Ovary (tissue), 9 donors: ENCODE data around the gene HDAC9. TPM values are rescaled to one million over a fixed set of nuclear protein-coding genes. Genes with fewer than 3 reads are reported as not detected.

Experiments used
- DNase-seq, 5 donors: peaks; one replicate each; pipeline ENCODE4 v3.0.0-alpha.2; 2019 to 2020
- H3K27ac ChIP-seq, 2 donors: fragments of 200-600 bp; one replicate each; pipeline versions ENCODE4 v1.5.1 to v1.8.0; 2019 to 2022
- H3K27me3 ChIP-seq: fragments of 200-600 bp; one replicate; pipeline ENCODE4 v1.8.0; 2022
- H3K36me3 ChIP-seq: fragments of 200-600 bp; sonication (generic); one replicate; pipeline ENCODE4 v1.5.1; 2019
- H3K4me1 ChIP-seq: one replicate; pipeline ENCODE4 v1.8.1; 2013; ENCODE audit warnings: mild to moderate bottlenecking, moderate library complexity; ENCODE audit not compliant: insufficient read depth
- H3K4me3 ChIP-seq: fragments of 200-600 bp; sonication (generic); one replicate; pipeline ENCODE4 v1.5.1; 2017
- H3K9me3 ChIP-seq, 2 donors: fragments of 200-600 bp in 1 of 2; sonication (generic) in 1 of 2; one replicate each; pipeline versions ENCODE4 v1.5.1 to v1.8.1; 2013 to 2019; ENCODE audit warnings: mild to moderate bottlenecking in 1 of 2, moderate library complexity in 1 of 2
- CTCF ChIP-seq, 3 donors: fragments of 450-650 bp in 2 of 3; fragments of 200-600 bp in 1 of 3; IDR thresholded peaks; one replicate each; pipeline versions ENCODE4 v1.5.1 to v1.8.0; 2016 to 2022; ENCODE audit warnings: antibody characterized with exemption in 3 of 3, mild to moderate bottlenecking in 1 of 3
- EP300 ChIP-seq: sonication (generic); formaldehyde crosslinking; IDR thresholded peaks from one replicate; pipeline ENCODE4 v1.6.1; 2017; ENCODE audit warnings: antibody characterized with exemption
- POLR2A ChIP-seq: fragments of 450-650 bp; IDR thresholded peaks from one replicate; pipeline ENCODE4 v1.6.1; 2017; ENCODE audit warnings: antibody characterized with exemption, mild to moderate bottlenecking, moderate library complexity
- WGBS, 3 donors: extraction: QIAGEN DNeasy Blood & Tissue Kit in 1 of 3; methylation state at CpG; one replicate each; pipeline versions ENCODE4 v1.1.5 to v1.1.7; 2013 to 2017; 5-methylcytosine and 5-hydroxymethylcytosine counted together
- intact Hi-C, 4 donors: fragments of 100-400 bp; cut with DNase I; formaldehyde crosslinking; loops; one replicate each; pipeline versions ENCODE4 v1.11.0 to v1.15.1; 2022 to 2023
- polyA plus RNA-seq, 2 donors: library from polyadenylated mRNA; stranded (reverse); fragments of 200-250 nt in 1 of 2; fragments of 350-450 nt in 1 of 2; fragmentation: Illumina TruSeq in 1 of 2; extraction: RNeasy Lipid Tissue Mini Kit (QIAGEN cat#74804) in 1 of 2; gene quantifications; one replicate each; pipeline ENCODE4 v1.2.3, GENCODE V29; 2013 to 2014
- total RNA-seq, 7 donors: library from RNA; depleted of rRNA in 2 of 7; stranded (reverse); fragments of >200 nt in 2 of 7; fragmentation: NEBNext Ultra II Directional in 3 of 7; extraction: Animal tissue kit (Norgen Biotek cat#: 25700) in 3 of 7; gene quantifications; one replicate each; pipeline versions ENCODE4 v1.1.0 to v1.2.4, GENCODE V29; 2016 to 2023
- donor health status: DM: no; HTN: no; CAD: no; lungs with moderate emphysema.
- donor health status: DM: no; HTN: no; CAD: no.
- donor health status: Bipolar disorder and iron deficiency.
- donor health status: DM: yes; HTN: yes; CAD: no.
- donor health status: DM: no; HTN: no; CAD: no.
- donor health status: DM: yes; HTN: yes; CAD: no.

Gene HDAC9
- total and polyA plus RNA-seq, 9 donors: 1.7 to 22.3 (median 6.0) TPM

- whole genome bisulfite sequencing, 3 donors: 85 to 89% (median 88%) methylated on average over 4 of the region's 4 CpGs
- no peak for DNase-seq
- Histone ChIP-seq H3K9me3 (no peaks in the 10 kb centered on the region), H3K27me3 (no peaks in the 10 kb centered on the region), H3K4me3 (no peak overlapping the region), H3K36me3 (no peaks in the 10 kb centered on the region), H3K27ac (no peak overlapping the region), H3K4me1 (no peaks in the 10 kb centered on the region)
- intact Hi-C loops: no loop called here
- TF ChIP-seq POLR2A: no peak
- TF ChIP-seq CTCF (IDR thresholded peaks at IDR 0.05): no peak
- no peak for TF ChIP-seq EP300
Measured at GRCh38 chr7:18861514-18862118, 366.1 kb downstream of the HDAC9 start.

- WGBS, 3 donors: 72 to 82% (median 75%) methylated on average over 3 of the region's 3 CpGs
- Histone ChIP-seq H3K9me3 (no peaks in the 10 kb centered on the region), H3K4me3 (no peak overlapping the region), H3K36me3 (no peaks in the 10 kb centered on the region), H3K27me3 (no peaks in the 10 kb centered on the region), H3K27ac (no peak overlapping the region), H3K4me1 (no peaks in the 10 kb centered on the region)
- no peak for TF ChIP-seq POLR2A
- TF ChIP-seq EP300: no peak
- no peak for TF ChIP-seq CTCF (IDR thresholded peaks at IDR 0.05)
- no peak for DNase-seq
- intact Hi-C loops: no loop called here
Measured at GRCh38 chr7:18864967-18865366, 369.4 kb downstream of the HDAC9 start.

GRCh38 chr7:18866359-18867036 lies 370.9 kb downstream of the HDAC9 start:
- H3K27ac ChIP-seq: no peak overlapping the region
- no peaks in the 10 kb centered on the region for H3K4me1 ChIP-seq
- TF ChIP-seq CTCF (IDR thresholded peaks at IDR 0.05): no peak
- H3K36me3 ChIP-seq: no peaks in the 10 kb centered on the region
- DNase-seq: peak in 1 of 5 donors; percentile 41
- intact Hi-C loops: no loop called here
- H3K9me3 ChIP-seq: no peaks in the 10 kb centered on the region
- no peak overlapping the region for H3K4me3 ChIP-seq
- WGBS, 3 donors: 43 to 62% (median 50%) methylated on average over 4 of the region's 4 CpGs
- H3K27me3 ChIP-seq: no peaks in the 10 kb centered on the region

- Histone ChIP-seq H3K4me1 (no peaks in the 10 kb centered on the region), H3K27ac (no peak overlapping the region), H3K4me3 (no peak overlapping the region), H3K27me3 (no peaks in the 10 kb centered on the region), H3K36me3 (no peaks in the 10 kb centered on the region), H3K9me3 (no peaks in the 10 kb centered on the region)
- no peak for DNase-seq
- no peak for TF ChIP-seq POLR2A
- no peak for TF ChIP-seq EP300
- no peak for TF ChIP-seq CTCF (IDR thresholded peaks at IDR 0.05)
- intact Hi-C loops: no loop called here
- WGBS, 3 donors: 87 to 94% (median 93%) methylated on average over 2 of the region's 2 CpGs
Measured at GRCh38 chr7:18872344-18872743, 376.8 kb downstream of the HDAC9 start.
